ENCODE data around the gene ARHGDIA.
"Not testable (repeated sequence)": the region's sequence is repeated elsewhere in the genome, so short reads cannot be mapped to it uniquely, and the experiment has no call there.

The ARHGDIA gene

DNA sequence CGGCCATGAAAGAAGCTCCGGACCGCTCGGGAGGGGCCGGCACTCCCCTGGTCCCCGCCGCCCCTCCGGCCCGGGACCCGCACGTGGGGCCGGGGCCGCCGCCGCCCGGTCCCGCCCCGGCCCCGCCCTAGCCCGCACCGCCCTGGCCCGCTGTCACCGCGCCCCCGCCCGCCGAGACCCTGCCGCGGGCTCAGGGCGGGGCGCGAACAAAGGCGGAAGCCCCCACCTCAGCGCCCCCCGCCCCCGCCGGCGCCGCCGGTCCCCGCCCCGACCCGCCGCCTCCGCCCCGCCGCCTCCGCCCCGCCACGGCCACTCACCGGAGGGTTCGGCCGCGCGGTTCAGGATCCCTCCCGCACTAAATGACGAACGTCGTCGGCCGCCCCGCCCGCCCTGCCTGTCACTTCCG lies at the start of gene ARHGDIA:
Gene ARHGDIA (minus strand): TSS at position 357 of the 406 bp plus-strand sequence. CDS start 1,407 bp downstream, outside the sequence.
- no peak for DNase-seq

- DNase-seq: no peak
These were observed 47.9 kb upstream of the ARHGDIA start for GRCh38 chr17:81918832-81919545.

GRCh38 chr17:81918333-81918669 lies 47.2 kb upstream of the ARHGDIA start:
- not testable (repeated sequence) for DNase-seq

DNA sequence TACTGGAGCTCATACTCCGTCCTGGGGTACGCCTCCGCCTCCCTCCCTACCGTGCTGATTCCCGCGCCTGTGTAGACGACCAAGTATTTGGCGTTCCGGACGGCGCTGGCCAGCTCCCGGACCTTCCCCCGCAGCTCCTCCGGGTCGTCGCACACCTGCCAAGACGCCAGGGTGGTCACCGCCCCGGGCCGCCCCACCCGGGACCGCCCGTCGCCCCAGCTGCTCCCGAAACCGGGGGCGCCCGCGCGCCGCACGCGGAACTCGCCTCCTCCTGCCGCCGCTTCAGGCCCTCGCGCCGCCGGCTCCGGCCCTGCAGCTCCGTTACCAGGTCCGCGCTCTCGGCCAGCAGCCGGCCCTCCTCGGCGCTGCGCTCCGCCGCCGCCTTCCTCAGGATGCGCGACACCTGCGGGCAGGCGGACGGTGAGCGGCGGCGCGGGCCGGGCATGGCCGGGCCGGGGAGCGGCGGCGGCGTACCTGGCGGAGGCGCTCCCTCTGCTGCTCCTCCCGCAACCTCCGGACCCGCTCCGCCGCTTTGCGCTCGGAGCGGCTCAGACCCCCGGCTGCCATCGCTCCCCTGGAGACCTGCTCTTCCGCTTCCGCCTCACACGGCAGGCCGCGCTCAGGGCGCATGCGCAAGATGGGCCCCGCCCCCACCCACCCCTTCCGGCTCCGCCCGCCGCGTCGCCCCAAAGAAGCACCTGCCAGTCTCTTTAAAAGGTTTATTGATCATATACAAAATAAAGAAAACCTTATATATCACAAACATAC lies 46.6 kb upstream of the ARHGDIA start, which contains the start of gene SIRT7:
Gene SIRT7 (minus strand): TSS at position 612 of the 768 bp plus-strand sequence. CDS start 45 bp downstream, at position 567.
- peak; percentile 89 for DNase-seq

DNA sequence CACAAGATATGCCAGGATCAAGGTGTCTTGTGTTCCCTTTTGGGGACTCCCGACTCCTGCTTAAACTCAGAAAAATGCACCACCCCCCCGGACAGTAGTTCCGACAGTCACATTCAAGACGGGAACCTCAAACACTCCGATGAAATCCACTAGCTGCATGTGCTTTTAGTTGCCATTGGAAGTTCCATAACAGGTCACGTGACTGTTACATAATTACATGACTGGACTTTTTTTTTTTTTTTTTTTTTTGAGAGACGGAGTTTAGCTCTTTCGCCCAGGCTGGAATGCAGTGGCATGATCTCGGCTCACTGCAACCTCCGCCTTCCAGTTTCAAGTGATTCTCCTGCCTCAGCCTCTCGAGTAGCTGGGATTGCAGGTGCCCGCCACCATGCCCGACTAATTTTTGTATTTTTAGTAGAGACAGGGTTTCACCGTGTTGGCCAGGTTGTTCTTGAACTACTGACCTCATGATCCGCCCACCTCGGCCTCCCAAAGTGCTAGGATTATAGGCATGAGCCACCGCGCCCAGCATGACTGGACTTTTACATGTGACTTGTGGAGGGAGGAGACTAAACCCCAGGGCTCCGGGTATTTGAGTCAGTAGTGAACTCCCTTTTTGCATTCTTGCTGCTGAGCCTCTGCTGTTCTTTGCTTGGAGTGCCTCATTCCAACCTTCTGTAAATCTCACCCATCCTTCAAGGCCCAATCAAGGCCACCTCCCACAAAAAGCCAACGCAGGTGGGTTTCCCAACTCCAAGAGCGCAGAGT lies 45.3 kb upstream of the ARHGDIA start:
- no peak for DNase-seq

- no peak for DNase-seq
These were observed 44.2 kb upstream of the ARHGDIA start for GRCh38 chr17:81915331-81915730.

DNA sequence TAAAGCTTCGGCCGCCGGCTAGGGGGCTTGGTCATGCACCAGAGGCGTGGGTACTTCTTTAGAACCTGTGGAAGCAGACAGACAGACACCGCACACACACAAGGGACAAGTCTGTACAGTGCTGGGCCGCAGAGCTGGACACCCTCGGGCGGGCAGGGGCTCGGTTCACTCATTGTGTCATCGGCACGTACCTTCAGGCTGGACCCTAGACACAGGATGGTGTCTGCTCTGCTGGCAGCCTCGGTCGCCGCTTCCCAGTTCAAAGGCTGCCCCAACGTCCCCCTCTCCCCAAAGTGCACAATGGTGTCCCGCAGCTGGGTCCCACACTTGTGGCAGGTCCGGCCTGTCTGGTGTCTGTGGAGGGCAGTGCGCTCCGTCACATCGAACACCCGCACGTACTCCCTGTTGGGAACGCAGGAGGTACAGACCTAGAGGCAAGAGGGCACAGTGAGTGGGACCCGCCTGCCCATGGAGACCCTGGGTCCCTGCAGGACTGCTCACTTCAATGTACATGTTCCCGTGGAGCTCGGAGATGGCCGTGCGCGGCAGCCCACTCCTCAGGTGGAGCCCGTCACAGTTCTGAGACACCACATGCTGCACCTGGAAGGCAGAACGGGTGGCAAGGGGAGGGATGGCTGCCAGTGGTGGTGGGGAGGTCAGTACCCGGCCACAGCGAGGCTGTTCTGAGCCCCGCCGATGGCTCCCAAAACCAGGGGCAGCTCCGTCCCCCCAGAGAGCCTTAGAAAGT lies 43.1 kb upstream of the ARHGDIA start:
- no peak for DNase-seq

DNA sequence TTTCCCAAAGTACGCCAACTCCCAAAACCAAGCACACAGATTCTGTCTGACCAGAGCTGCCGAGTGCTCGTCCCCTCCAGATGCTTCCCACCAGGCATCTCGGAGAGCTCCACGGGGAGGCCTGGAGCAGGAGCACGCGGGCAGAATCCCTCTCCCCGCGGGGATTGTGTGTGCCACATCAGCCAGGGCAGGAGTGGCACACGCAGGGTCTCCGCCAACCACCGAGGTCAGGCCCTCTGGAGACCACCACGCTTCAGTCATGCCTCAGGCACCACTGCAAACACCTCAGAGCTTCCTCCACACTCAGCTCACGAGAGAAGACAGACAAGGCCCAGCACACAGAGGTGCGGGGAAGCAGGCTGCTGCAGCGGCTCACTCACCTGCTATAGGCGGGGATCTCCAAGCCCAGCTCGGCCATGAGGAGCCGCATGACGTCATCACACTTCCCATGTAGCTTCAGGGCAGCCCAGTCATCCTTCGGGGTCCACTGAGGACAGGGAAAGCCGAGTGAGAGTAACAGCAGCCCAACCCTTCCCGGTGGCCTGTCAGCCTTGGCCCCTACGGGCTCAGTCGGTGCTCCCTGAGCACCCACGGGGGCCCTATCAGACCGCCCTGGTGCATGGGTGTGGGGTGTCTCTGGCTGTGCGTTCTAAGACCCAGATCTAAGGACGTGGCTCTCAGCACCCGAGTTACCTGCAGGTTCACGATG lies 42.4 kb upstream of the ARHGDIA start:
- no peak for DNase-seq

GRCh38 chr17:81912441-81913309 lies 41.5 kb upstream of the ARHGDIA start:
- DNase-seq: no peak

DNA sequence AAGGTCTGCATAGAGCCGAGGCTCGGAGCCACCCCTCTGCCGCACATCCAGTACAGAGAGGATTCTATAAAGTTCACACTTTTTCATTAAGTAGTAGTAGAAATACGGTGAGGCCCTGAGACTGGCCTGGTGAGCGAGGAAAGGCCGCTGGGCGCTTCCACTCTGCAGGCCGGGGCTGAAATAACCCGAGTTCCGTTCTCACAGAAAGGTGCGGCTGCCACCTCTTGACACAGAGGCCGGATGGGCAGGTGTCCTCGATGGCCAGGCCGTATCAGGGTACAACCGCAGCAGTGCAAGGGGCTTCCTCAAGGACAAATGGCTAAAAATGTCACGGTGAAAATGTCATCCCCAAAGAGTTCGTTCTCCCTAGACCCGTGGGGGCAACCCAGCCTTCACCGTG lies 40.8 kb upstream of the ARHGDIA start:
- no peak for DNase-seq

DNA sequence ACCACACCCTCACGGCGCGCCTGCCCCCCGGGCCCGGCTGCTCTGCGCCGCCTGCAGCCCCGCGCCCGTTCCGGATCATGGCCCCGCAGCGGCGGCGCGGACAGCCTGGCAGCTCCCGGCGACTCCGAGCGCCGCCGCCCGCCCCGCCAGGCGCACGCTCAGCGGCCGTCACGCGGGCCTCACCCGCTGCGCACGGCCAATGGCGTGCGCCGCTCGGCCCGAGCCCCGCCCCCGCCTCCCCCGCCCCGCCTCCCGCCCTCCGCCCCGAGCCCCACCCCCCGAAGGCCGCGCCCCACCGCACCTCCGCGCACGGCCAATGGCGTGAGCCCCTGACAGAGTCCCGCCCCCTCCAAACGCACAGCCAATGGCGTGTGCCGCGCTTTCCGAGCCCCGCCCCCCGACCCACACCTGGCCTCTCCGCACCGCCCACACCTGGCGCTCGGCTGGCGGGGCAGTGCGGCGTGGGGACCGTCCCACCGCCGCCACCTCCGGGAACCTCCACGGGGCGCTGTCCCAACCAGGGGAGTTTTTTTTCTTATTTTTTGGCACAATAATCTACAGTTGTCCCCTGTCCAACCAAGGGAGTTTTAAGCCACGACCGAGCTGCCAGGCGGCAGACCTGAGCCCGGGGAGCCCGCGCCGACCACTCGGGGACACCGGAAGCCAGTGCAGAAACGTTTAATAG lies 40.3 kb upstream of the ARHGDIA start, which contains the start of gene PCYT2:
Gene PCYT2 (minus strand): TSS at position 123 of the 685 bp plus-strand sequence. CDS start 44 bp downstream, at position 79.
- peak; percentile 94 for DNase-seq

GRCh38 chr17:81910840-81911276 lies 39.7 kb upstream of the ARHGDIA start:
- no peak for DNase-seq

DNA sequence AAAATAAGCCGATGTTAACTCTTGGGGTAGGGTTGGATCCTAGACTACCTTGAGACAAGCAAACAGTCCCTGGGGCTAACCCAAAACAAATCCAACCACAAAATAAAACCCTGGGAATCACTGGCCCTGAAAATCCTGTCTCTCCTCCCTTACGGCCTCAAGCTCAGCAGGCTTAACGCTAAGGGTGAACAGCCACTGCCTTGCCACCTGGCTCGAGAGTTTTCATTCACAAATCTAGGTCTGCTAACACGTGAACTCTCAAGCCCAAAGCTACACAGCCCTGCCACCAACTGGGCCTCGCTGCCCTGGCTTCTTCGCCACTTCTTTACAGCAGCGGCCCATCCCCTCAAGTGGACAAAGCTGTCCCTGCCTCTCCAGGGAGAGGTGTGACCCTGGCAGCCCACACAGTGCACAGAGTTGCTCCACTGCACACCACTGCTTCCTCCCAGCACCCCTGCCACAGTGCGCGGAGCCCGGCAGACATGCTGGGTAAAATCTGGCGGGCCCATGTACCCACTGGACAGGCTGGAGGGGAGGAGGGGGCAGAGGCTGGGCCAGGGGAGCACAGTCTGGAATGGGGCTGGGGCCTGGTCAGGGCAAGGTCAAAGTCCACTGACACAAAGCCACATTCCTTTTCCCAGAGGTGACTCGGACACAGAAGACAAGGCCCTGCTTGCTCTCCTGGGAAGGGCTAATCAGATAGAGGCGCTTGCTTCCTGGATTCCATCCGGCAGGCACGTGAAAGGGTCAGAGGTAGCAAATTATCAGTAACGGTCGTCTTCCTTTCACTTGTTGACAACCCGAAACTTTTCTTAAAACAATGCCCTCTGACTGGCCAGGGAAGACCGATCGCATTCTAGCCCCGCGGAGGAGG lies 39.1 kb upstream of the ARHGDIA start:
- no peak for DNase-seq

GRCh38 chr17:81909231-81909630 lies 38.1 kb upstream of the ARHGDIA start:
- no peak for DNase-seq

- DNase-seq: no peak
These were observed 37.7 kb upstream of the ARHGDIA start for GRCh38 chr17:81908793-81909192.

DNA sequence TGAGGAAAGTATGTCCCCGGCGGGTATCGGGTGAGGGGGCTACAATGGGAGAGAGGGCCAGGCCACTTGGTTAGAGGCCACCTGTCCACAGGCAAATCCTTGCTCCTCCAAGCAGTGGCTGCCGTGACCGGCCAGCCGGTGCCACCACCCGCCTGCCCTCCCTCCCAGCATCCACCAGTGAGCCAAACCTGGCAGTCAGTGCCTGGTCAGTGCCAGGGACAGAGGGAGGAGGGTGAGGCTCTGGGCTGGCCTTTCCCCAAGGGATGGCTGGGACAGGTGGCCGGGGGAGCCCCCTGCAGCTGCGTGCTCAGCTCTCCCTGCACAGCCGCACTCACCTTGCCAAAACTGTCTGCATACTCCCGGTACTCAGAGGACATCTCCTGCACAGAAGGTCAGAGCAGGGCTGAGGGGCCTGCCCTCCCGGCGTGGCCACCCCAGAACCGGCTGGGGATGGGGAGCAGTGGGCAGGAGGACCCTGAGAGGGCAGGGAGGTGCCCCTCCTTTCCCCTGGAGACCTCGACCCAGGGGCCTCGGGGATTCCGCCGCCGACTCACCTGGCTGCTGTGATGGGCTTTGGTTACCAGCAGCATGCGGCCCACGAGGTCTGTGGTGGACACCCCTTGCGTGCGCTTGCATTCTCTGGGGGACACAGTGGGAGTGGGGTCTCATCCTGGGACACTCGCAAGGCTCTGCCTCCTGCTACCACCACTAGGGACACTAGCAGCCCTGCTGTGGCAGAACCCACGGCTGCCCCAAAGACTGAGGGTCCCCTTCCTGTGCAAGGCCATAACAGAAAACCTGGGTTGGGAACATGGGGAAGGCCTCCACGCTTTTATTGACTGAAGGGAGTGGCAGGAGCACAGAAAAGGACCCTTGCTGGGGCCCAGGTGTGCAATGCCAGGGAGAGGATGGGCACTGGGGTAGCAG lies 36.3 kb upstream of the ARHGDIA start:
- no peak for DNase-seq

GRCh38 chr17:81906476-81907218 lies 35.5 kb upstream of the ARHGDIA start:
- DNase-seq: no peak

Measured in midbrain (tissue), 1 donor.